GM19351 (cell line): ENCODE data around the gene SIRPB2.

Experiments
- ATAC-seq: cut with Tn5 transposase; IDR thresholded peaks from one replicate; pipeline ENCODE4 v1.9.1; 2021; ENCODE audit warnings: mild to moderate bottlenecking, moderate library complexity; ENCODE audit not compliant: unreplicated experiment

SIRPB2 gene

GRCh38 chr20:1473246-1474220, 17.7 kb downstream of the SIRPB2 start:
- no peak for ATAC-seq

GRCh38 chr20:1472556-1473245, 18.5 kb downstream of the SIRPB2 start:
- ATAC-seq, result no peak

- ATAC-seq, result no peak
Measured at GRCh38 chr20:1471242-1471641, 20.0 kb downstream of the SIRPB2 start.

- ATAC-seq, result peak; percentile 35
Measured at GRCh38 chr20:1469925-1470571, 21.2 kb downstream of the SIRPB2 start.

DNA sequence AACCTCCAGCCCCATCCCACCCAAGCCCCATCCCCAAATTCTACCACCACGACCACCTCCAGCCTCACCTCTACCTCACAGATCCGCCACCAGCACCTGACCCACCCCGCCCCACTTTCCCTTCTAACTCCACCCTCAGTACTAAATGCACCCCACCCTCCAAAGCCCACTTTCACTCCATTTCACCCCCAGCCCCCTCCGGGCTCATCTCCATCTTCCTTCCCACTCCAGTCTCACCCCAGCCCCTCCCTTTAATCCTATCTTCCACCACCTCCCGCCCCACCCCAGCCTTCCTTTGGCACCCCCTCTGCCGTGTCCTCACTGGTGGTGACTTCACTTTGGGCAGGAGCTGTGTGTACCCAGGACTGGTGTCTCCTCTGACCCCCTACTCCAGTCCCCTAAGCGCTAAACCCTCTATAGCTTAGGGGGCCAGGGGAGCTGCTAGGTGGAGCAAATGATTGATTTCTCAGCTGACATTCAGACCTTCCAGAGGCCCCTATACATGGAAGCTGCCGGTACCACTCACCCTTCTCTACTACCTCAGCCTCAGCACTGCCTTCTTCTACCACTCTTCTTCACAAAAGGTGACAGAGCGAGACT, 21.8 kb downstream of the SIRPB2 start:
- no peak for ATAC-seq

- ATAC-seq, result no peak
Measured at GRCh38 chr20:1468117-1468624, 23.0 kb downstream of the SIRPB2 start.

- no peak for ATAC-seq
Measured at GRCh38 chr20:1467355-1468116, 23.7 kb downstream of the SIRPB2 start.

DNA sequence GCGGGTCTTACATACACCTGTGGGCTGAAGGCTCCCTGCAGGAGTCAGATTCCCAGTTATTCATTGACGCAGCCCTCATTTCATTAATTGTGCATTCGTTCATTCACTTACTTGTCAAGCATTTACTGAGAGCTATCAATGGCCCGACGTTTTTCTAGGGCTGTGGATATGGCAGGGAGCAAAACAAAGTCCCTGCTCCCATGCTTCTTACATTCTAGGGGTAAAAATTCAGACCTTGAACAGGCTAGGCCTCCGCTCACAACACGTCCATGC, 24.2 kb downstream of the SIRPB2 start:
- ATAC-seq, result no peak

DNA sequence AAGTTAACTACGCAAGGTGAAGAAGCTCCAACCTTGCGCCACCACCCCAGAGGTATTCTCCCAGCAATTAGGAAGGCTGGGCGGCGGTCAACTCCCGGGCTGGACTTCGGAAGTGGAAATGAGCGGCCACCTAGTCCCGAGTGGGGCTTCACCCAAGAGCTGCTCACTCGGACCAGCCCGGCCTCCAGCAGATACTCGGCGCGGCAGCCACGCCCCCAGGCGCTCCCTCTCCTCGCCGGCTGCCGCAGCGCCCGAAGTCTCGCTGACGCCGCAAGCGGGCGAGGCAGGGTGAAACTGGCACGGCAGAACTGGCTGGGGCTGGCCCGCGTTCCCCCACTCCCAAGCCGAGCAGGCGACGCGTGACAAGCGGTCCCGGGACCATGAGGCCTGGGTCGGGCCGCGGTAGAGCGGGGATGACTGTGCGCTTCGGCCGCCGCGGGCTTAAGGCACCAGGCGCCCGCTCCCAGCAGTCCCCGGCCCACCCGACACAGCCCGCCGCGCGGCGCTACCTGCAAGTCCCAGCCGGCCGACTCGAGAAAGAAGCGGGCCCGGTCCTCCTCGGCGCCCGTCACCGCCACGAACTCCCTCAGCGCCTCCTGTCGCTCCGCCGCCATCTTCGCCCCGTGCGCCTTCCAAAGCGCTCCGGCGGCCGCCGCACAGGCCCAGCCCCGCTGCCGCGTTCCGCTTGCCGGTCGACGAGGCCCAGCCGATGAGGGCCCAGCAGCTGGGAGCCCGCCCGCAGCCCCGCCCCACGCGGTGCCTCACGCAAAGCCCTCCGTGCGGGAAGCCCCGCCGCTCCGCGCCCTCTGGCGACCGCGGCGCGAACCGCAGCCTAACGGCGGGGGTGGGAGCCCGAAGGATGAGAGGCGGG, 24.8 kb downstream of the SIRPB2 start, which contains the start of gene NSFL1C:
Gene NSFL1C (minus strand): TSS at position 639 of the 871 bp plus-strand sequence. CDS start 25 bp downstream, at position 614.
- ATAC-seq, result peak; percentile 85

DNA sequence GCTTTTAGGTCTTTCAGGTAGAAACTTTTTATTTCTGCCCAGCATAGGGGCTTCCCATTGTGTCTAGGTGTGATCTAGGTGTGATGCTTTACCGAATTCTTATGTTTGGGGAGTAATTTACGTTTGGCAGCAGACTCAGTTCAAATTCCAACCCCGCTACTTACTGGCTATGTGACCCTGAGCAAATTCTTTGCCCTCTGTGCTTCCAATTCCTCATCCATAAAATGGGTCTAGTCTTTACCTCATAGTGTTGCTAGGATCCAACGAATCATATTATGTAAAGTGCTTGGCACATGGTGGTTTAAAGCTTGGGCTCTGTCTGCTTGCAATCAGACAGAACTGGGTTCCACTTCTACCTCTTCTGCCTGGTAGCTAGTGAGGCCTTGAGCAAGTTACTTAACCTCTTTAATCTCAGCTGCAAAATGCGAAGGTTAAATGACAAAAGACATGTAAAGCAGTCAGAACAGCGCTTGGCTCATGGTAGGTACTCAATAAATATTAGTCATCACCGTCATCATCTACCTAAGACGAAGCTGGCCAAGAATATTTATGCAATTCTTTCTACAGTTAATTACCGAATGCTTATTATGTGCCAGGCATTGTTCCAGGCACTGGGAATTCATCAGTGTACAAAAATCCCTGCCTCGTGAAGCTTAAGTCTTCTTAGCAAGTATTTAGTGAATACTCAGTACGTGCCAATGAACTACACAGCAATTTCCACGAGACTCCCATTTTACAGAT, 25.6 kb downstream of the SIRPB2 start:
- ATAC-seq, result no peak

GRCh38 chr20:1463971-1464570, 27.1 kb downstream of the SIRPB2 start:
- no peak for ATAC-seq

DNA sequence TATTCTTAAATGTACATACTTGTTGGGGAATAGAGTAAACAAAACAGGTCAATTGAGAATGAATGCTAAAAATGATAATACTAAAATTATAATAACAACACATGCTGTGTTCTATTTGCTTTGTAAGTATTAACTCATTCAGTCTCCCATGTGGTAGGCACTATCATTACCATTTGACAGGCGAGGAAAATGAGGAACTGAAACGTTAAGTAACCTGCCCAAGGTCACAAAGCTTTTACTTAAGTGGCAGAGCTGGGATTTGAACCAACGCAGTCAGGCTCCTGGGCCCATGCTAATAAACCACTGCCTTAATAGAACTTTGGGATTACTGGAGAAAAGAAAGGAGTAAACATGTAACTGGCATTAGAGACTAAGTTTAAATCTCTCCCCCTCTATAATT, 28.4 kb downstream of the SIRPB2 start:
- ATAC-seq, result no peak

DNA sequence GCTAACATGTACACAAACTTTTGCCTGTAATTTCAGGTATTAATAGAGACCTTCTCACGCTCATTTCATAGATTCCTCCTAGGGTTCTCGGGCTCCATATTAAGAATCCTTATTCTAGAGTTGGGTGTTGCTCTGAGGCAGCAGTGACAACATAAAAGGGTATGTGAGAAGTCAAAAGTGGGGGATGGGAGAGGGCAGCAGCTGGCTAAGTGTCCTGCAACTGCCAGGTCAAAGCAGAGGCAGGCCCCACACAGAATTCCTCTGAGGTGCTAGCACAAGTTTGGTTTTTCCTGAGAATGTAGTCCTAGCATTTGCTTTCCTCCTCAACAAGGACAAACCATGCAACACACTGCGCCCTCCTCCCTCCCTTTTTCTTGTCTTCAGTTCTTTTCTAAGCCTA, 29.2 kb downstream of the SIRPB2 start:
- no peak for ATAC-seq

DNA sequence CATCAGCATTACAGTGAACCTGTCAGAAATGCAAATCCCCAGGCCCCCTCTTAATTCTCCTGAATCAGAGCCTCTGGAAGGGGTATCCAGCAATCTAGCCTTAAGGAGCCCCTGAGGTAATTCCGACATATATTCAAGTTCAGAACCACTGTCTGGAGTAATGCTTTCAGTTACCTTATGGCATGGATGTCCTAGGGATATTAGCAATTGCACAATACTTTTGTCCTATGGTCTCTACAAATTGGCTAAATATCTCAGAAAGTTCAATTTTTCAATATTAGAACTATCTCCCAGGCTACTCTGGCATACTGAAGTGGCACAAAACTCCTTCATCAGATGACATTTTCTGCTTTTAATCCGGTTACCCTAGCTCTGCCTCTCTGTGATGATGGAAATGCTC, 30.9 kb downstream of the SIRPB2 start:
- no peak for ATAC-seq

- ATAC-seq, result no peak
Measured at GRCh38 chr20:1457992-1458391, 33.2 kb downstream of the SIRPB2 start.

DNA sequence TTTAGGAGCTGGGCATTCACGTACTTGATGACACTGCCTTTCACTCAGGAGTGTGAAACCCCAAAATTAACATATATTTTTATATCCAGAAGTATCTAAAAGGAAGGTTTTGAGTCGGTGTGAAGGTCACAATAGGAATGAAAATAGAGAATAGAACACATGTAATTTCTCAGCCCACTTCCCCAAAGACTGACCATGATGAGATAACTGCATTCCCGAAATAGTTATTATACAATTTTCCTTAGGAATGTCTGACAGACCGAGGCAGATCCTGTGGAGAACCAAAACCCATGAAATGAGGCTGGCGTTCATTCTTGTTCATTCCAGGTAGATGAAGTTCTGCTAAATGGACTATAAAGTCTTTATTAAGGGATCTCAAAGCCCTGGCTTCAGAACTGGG, 34.9 kb downstream of the SIRPB2 start:
- ATAC-seq, result no peak

DNA sequence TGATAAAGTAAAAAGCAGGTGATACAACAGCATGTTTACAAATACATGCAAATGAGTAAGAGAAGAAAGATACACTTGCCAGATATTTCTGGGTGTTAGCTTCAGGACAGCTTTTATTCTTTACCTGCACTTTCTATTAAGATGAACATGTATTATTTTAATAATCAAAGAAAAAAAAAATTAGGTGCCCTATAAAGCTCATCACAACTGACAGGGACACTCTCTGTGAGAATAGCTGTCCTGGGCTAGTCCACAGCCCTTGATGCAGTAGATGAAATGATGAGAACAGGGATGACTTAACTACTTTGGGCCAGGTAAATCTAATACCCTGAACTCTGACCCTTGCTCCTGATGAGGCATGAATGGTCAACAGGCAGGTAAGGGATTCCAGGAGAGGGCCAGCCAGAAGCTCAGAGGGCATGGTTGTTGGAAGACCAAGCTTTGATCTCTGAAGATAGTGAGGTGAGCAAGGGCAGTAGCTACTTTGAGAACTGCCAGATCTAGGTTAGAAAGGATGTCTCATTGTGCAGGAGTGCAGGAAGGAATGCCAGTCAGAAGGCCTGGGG, 40.2 kb downstream of the SIRPB2 start:
- ATAC-seq, result no peak

- ATAC-seq, result no peak
Measured at GRCh38 chr20:1449370-1449769, 41.9 kb downstream of the SIRPB2 start.
